Panc1 (cell line): ENCODE measurements around the gene PI4K2B. TPM values are rescaled to one million over a fixed set of nuclear protein-coding genes. Genes with fewer than 3 reads are reported as not detected.
"Not testable (repeated sequence)": the region's sequence is repeated elsewhere in the genome, so short reads cannot be mapped to it uniquely, and the experiment has no call there.

Experiments
- ATAC-seq: fragments of 200-7000 bp; cut with Tn5 transposase; 2 replicates; pipeline ENCODE4 v1.9.1; 2020; ENCODE audit warnings: mild to moderate bottlenecking, moderate library complexity
- BruUV-seq: library from RNA; stranded (reverse); fragments of 400-500 nt; replicated peaks from 2 replicates; lab custom pipeline; 2021; lab: Mats Ljungman, UMichigan
- CTCF ChIA-PET: fragments of 300-600 bp; sonication (Branson Sonifier 250); formaldehyde crosslinking; loops from one replicate; lab custom pipeline; 2022; ENCODE audit warnings: antibody characterized with exemption; lab: Charles Lee
- POLR2A ChIA-PET: fragments of 300-600 bp; sonication (Branson Sonifier 250); formaldehyde crosslinking; loops from one replicate; lab custom pipeline; 2022; ENCODE audit warnings: antibody characterized with exemption; lab: Charles Lee
- DNase-seq: peaks from one replicate; pipeline ENCODE4 v3.0.0-alpha.2; 2010; ENCODE audit warnings: low read depth, low spot score
- H3K27ac ChIP-seq: 2 replicates; pipeline ENCODE4 v1.5.1; 2011; ENCODE audit warnings: mild to moderate bottlenecking, low read length, inconsistent platforms
- H3K27me3 ChIP-seq: fragments of 200-500 bp; sonication (Bioruptor generic); 2 replicates; pipeline ENCODE4 v1.6.0; 2014; ENCODE audit warnings: low read length, inconsistent platforms; ENCODE audit not compliant: control insufficient read depth, insufficient read depth
- H3K36me3 ChIP-seq: fragments of 200-500 bp; sonication (Bioruptor generic); 2 replicates; pipeline ENCODE4 v1.5.1; 2014; ENCODE audit warnings: inconsistent platforms, mild to moderate bottlenecking, low read length, moderate library complexity; ENCODE audit not compliant: control insufficient read depth, insufficient read depth
- H3K4me1 ChIP-seq: 2 replicates; pipeline ENCODE4 v1.5.1; 2011; ENCODE audit warnings: inconsistent platforms, mild to moderate bottlenecking, low read length, moderate library complexity; ENCODE audit not compliant: control insufficient read depth, insufficient read depth
- H3K4me3 ChIP-seq, 2 experiments: 2 replicates each; pipeline ENCODE4 v1.5.1; 2011 to 2012; ENCODE audit warnings: low read depth in 2 of 2, low read length in 2 of 2, mild to moderate bottlenecking in 2 of 2, inconsistent platforms in 1 of 2, moderate library complexity in 1 of 2
- H3K9me3 ChIP-seq: fragments of 200-500 bp; sonication (Bioruptor generic); 2 replicates; pipeline ENCODE4 v1.5.1; 2014; ENCODE audit warnings: low read depth, mild to moderate bottlenecking, inconsistent platforms, low read length, moderate library complexity; ENCODE audit not compliant: control insufficient read depth, insufficient read depth
- POLR2AphosphoS5 ChIP-seq: IDR thresholded peaks from 2 replicates; pipeline ENCODE4 v1.6.1; 2012; ENCODE audit warnings: mild to moderate bottlenecking, low read depth, low read length, moderate library complexity
- SIN3A ChIP-seq: IDR thresholded peaks from 2 replicates; pipeline ENCODE4 v1.6.1; 2012; ENCODE audit warnings: low read depth, mild to moderate bottlenecking, low read length, moderate library complexity, borderline replicate concordance; ENCODE audit not compliant: insufficient read depth
- TCF7L2 ChIP-seq: IDR thresholded peaks from 2 replicates; pipeline ENCODE4 v1.6.1; 2011; ENCODE audit warnings: mild to moderate bottlenecking, low read depth, low read length, inconsistent platforms
- in situ Hi-C: cut with HindIII; loops from 2 replicates; pipeline ENCODE4 v1.10.0; 2016; ENCODE audit warnings: low sequenced_read_pairs, low pct_unique_long_range_greater_than_20kb
- intact Hi-C: fragments of 100-400 bp; cut with micrococcal nuclease; formaldehyde crosslinking; loops from one replicate; pipeline ENCODE4 v1.10.0; 2022; ENCODE audit not compliant: unreplicated experiment
- total RNA-seq: library from RNA; stranded (reverse); gene quantifications from one replicate; pipeline ENCODE4 v1.2.1, GENCODE V29; 2021; ENCODE audit not compliant: unreplicated experiment
- TF ChIP-seq, protein P1 (sequence below): fragments of 450-650 bp; IDR thresholded peaks from 2 replicates; pipeline ENCODE4 v1.5.1; 2017; ENCODE audit warnings: mild to moderate bottlenecking
- TF ChIP-seq, protein P2 (sequence below), 2 experiments: IDR thresholded peaks; 2 replicates each; pipeline ENCODE4 v1.6.1; 2011 to 2012; ENCODE audit warnings: low read depth in 2 of 2, control low read depth in 1 of 2, low read length in 1 of 2, mild to moderate bottlenecking in 1 of 2, moderate library complexity in 1 of 2; ENCODE audit not compliant: insufficient read depth in 1 of 2

Gene PI4K2B
- total RNA-seq, 1 experiment from 2014 or later: 9.6 TPM

DNA sequence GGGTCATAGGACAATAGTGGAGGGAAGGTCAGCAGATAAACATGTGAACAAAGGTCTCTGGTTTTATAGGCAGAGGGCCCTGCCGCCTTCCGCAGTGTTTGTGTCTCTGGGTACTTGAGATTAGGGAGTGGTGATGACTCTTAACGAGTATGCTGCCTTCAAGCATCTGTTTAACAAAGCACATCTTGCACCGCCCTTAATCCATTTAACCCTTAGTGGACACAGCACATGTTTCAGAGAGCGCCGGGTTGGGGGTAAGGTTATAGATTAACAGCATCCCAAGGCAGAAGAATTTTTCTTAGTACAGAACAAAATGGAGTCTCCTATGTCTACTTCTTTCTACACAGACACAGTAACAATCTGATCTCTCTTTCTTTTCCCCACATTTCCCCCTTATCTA is 15.0 kb downstream of the PI4K2B start:
- H3K4me1 ChIP-seq, ATAC-seq, H3K27ac ChIP-seq, H3K27me3 ChIP-seq, H3K4me3 ChIP-seq, H3K9me3 ChIP-seq, in situ Hi-C loops, intact Hi-C loops, POLR2A ChIA-PET, CTCF ChIA-PET, BruUV-seq, H3K36me3 ChIP-seq, DNase-seq: not testable (repeated sequence)

DNA sequence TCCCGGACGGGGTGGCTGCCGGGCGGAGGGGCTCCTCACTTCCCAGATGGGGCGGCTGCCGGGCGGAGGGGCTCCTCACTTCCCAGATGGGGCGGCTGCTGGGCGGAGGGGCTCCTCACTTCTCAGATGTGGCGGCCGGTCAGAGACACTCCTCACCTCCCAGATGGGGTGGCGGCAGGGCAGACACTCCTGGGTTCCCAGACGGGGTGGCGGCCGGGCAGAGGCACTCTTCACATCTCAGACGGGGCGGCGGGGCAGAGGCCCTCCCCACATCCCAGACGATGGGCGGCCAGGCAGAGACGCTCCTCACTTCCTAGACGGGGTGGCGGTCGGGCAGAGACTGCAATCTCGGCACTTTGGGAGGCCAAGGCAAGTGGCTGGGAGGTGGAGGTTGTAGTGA is 15.7 kb downstream of the PI4K2B start:
- H3K4me1 ChIP-seq, intact Hi-C loops, in situ Hi-C loops, CTCF ChIA-PET, H3K27ac ChIP-seq, H3K9me3 ChIP-seq, H3K4me3 ChIP-seq, BruUV-seq, DNase-seq, ATAC-seq, H3K36me3 ChIP-seq, H3K27me3 ChIP-seq, POLR2A ChIA-PET: not testable (repeated sequence)

DNA sequence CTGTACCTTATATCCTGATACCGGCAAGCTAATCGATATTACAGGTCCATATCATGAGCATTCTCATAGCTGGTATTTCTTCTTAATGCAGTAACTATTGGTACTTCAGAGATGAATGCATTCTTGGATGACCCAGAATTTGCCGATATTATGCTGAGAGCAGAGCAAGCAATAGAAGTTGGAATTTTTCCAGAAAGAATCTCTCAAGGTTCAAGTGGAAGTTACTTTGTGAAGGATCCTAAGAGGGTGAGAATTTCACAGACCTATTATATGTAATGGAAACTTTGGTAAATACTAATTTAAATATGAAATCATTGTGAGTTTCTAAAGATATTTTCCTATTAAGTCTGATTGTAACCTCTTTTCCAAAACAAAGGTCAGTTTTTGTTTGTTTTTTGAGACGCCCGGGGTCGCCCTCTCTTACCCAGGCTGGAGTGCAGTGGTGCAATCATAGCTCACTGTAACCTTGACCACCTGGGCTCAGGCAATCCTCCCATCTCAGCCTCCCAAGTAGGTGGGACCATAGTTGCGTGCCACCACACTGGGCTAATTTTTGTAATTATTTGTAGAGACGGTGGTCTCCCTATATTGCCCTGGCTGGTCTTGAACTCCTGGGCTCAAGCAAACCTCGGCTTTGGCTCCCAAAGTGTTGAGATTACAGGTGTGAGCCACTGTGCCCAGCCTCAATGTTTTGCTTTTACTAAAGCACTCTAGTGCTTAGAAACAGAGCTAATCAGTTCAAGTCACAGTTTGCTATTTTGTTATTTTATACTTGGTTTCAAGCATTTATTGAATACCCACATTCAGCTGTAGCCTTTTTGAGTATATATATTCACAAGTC is 18.6 kb downstream of the PI4K2B start:
- intact Hi-C loops (no loop called here), in situ Hi-C loops (no loop called here)
- DNase-seq: no peak
- ATAC-seq: no peak
- Histone ChIP-seq H3K27ac (no peak overlapping the region), H3K27me3 (no peaks in the 10 kb centered on the region), H3K4me3 (no peak overlapping the region), H3K4me1 (no peaks in the 10 kb centered on the region), H3K36me3 (no peaks in the 10 kb centered on the region; the same call in 1 of the 2 replicates), H3K9me3 (no peaks in the 10 kb centered on the region)
- ChIA-PET CTCF (no interaction called here), POLR2A (no interaction called here)
- TF ChIP-seq, protein P1, sequence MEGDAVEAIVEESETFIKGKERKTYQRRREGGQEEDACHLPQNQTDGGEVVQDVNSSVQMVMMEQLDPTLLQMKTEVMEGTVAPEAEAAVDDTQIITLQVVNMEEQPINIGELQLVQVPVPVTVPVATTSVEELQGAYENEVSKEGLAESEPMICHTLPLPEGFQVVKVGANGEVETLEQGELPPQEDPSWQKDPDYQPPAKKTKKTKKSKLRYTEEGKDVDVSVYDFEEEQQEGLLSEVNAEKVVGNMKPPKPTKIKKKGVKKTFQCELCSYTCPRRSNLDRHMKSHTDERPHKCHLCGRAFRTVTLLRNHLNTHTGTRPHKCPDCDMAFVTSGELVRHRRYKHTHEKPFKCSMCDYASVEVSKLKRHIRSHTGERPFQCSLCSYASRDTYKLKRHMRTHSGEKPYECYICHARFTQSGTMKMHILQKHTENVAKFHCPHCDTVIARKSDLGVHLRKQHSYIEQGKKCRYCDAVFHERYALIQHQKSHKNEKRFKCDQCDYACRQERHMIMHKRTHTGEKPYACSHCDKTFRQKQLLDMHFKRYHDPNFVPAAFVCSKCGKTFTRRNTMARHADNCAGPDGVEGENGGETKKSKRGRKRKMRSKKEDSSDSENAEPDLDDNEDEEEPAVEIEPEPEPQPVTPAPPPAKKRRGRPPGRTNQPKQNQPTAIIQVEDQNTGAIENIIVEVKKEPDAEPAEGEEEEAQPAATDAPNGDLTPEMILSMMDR: no peak
- TF ChIP-seq TCF7L2 (no peak), SIN3A (no peak), POLR2AphosphoS5 (no peak)
- TF ChIP-seq, protein P2, sequence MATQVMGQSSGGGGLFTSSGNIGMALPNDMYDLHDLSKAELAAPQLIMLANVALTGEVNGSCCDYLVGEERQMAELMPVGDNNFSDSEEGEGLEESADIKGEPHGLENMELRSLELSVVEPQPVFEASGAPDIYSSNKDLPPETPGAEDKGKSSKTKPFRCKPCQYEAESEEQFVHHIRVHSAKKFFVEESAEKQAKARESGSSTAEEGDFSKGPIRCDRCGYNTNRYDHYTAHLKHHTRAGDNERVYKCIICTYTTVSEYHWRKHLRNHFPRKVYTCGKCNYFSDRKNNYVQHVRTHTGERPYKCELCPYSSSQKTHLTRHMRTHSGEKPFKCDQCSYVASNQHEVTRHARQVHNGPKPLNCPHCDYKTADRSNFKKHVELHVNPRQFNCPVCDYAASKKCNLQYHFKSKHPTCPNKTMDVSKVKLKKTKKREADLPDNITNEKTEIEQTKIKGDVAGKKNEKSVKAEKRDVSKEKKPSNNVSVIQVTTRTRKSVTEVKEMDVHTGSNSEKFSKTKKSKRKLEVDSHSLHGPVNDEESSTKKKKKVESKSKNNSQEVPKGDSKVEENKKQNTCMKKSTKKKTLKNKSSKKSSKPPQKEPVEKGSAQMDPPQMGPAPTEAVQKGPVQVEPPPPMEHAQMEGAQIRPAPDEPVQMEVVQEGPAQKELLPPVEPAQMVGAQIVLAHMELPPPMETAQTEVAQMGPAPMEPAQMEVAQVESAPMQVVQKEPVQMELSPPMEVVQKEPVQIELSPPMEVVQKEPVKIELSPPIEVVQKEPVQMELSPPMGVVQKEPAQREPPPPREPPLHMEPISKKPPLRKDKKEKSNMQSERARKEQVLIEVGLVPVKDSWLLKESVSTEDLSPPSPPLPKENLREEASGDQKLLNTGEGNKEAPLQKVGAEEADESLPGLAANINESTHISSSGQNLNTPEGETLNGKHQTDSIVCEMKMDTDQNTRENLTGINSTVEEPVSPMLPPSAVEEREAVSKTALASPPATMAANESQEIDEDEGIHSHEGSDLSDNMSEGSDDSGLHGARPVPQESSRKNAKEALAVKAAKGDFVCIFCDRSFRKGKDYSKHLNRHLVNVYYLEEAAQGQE (IDR thresholded peaks at IDR 0.05; ENCODE audit: insufficient read depth in 1 of 2, low read depth in 2 of 2, low read length in 1 of 2): no peak
- BruUV-seq: no TSS peak
